Brain microvascular endothelial cell (primary cell): ENCODE data around the gene FSTL5.

ENCODE experiments used
- DNase-seq: peaks from one replicate; pipeline ENCODE4 v3.0.0-alpha.2; 2020
- H3K27ac ChIP-seq: fragments of 250-450 bp; sonication (Bioruptor Pico); 2 replicates; pipeline ENCODE4 v1.5.1; 2020; ENCODE audit warnings: mild to moderate bottlenecking, moderate library complexity
- H3K27me3 ChIP-seq: fragments of 250-450 bp; sonication (Bioruptor Pico); replicated peaks from 2 replicates; pipeline ENCODE4 v1.5.1; 2020; ENCODE audit warnings: mild to moderate bottlenecking
- H3K36me3 ChIP-seq: fragments of 250-450 bp; sonication (Bioruptor Pico); replicated peaks from 2 replicates; pipeline ENCODE4 v1.5.1; 2020; ENCODE audit warnings: mild to moderate bottlenecking
- H3K4me3 ChIP-seq: 2 replicates; pipeline ENCODE4 v1.5.1; 2011; ENCODE audit warnings: low read depth, mild to moderate bottlenecking, control low read depth, low read length, moderate library complexity
- in situ Hi-C: cut with HindIII; loops from 2 replicates; pipeline ENCODE4 v1.10.0; 2017; ENCODE audit warnings: low sequenced_read_pairs, low pct_ligation_motif_present
- TF ChIP-seq, protein P1 (sequence below): IDR thresholded peaks from 2 replicates; pipeline ENCODE4 v1.5.1; 2011; ENCODE audit warnings: low read depth, mild to moderate bottlenecking, moderate library complexity, low read length, control low read depth, inconsistent platforms; ENCODE audit errors: missing control alignments

FSTL5 gene

DNA sequence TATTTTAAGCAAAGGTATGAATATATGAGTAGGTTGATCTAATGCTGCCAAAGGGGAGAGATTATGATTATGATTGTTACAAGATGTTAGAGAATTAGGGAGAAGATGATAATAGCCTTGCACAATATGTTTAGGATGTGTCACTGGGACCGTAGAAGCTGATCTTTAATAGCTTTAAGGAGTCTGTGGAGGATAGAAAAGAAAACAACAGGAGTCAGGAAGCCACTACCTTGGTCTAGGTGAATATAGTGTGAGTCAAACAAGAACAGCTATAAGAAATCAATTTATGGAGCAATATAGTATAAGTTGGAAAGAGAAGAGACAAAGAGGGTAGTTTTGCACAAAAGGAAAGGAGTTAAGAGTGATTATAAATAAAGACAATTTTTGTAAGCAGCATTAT, 232.7 kb downstream of the FSTL5 start:
- in situ Hi-C loops: no loop called here
- TF ChIP-seq, protein P1, sequence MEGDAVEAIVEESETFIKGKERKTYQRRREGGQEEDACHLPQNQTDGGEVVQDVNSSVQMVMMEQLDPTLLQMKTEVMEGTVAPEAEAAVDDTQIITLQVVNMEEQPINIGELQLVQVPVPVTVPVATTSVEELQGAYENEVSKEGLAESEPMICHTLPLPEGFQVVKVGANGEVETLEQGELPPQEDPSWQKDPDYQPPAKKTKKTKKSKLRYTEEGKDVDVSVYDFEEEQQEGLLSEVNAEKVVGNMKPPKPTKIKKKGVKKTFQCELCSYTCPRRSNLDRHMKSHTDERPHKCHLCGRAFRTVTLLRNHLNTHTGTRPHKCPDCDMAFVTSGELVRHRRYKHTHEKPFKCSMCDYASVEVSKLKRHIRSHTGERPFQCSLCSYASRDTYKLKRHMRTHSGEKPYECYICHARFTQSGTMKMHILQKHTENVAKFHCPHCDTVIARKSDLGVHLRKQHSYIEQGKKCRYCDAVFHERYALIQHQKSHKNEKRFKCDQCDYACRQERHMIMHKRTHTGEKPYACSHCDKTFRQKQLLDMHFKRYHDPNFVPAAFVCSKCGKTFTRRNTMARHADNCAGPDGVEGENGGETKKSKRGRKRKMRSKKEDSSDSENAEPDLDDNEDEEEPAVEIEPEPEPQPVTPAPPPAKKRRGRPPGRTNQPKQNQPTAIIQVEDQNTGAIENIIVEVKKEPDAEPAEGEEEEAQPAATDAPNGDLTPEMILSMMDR: no peak
- no peaks in the 10 kb centered on the region for H3K27me3 ChIP-seq

DNA sequence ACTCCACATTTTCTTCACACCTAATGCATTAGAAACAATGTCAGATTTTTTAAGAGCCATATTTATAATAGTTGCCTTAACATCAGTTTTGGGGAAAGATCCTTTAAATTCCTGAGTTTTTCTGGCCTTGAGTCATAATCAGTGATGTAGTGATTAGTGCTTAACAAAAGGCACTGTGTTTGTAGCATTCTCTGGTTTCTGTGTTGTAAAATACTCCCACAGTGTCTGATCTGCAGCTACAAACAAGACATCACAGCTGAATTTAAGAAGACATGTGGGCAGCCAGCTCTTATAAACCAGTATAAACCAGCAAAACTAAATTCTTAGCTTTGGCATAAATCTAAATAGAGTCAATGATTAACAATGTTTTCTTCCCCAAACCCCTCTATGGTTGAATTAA, 233.8 kb downstream of the FSTL5 start:
- Histone ChIP-seq H3K36me3 (no peaks in the 10 kb centered on the region), H3K27ac (no peak overlapping the region), H3K4me3 (no peak overlapping the region), H3K27me3 (no peaks in the 10 kb centered on the region)
- DNase-seq: no peak
- TF ChIP-seq, protein P1: no peak
- in situ Hi-C loops: no loop called here

More for the DNA sequence above, 232.7 kb downstream of the FSTL5 start:
- DNase-seq: no peak
- no peak overlapping the region for H3K4me3 ChIP-seq
- H3K27ac ChIP-seq: no peak overlapping the region
- H3K36me3 ChIP-seq: no peaks in the 10 kb centered on the region

DNA sequence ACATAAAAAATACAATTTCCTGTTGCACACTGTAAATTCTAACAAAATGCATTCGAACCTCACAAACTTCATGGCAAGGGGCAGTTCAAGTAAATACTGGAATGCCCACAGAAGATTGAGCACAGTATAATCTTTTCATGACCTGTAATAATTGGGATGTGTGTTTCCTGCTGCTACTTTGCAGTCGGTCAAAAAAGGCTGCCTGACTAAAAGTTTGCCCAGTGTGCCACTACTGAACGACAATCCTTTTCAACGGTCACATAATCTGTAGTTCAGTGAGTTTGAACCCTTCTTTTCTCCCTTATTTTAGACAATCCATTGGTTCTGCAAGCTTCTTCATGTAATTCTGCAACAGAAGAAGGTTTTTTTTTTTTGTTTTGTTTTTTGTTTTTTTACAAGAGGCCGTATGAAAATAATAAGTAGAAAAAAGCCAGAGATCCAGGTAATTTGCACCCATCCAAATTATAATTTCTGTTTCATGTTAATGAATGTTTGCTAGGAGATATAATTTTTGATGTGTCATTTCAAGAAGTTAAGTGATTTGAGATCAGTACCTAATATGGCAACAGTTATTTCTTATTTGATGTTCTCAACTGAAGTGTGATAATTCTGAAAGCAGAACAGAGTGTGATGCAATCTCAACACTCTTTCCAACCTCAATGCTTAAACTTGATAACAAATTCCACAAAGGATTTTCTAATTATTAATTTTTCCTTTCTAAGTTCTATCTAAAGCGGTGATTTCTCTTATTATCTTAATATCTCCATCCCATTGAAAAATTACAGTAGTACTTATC, 237.6 kb downstream of the FSTL5 start:
- Histone ChIP-seq H3K36me3 (no peaks in the 10 kb centered on the region), H3K27me3 (no peaks in the 10 kb centered on the region), H3K4me3 (no peak overlapping the region), H3K27ac (no peak overlapping the region)
- TF ChIP-seq, protein P1: no peak
- DNase-seq: no peak
- in situ Hi-C loops: no loop called here

- no peak overlapping the region for H3K27ac ChIP-seq
- no peaks in the 10 kb centered on the region for H3K36me3 ChIP-seq
- TF ChIP-seq, protein P1: no peak
- DNase-seq: no peak
- no peak overlapping the region for H3K4me3 ChIP-seq
- no peaks in the 10 kb centered on the region for H3K27me3 ChIP-seq
- in situ Hi-C loops: no loop called here
These were observed 243.3 kb downstream of the FSTL5 start for GRCh38 chr4:161920304-161921052.

DNA sequence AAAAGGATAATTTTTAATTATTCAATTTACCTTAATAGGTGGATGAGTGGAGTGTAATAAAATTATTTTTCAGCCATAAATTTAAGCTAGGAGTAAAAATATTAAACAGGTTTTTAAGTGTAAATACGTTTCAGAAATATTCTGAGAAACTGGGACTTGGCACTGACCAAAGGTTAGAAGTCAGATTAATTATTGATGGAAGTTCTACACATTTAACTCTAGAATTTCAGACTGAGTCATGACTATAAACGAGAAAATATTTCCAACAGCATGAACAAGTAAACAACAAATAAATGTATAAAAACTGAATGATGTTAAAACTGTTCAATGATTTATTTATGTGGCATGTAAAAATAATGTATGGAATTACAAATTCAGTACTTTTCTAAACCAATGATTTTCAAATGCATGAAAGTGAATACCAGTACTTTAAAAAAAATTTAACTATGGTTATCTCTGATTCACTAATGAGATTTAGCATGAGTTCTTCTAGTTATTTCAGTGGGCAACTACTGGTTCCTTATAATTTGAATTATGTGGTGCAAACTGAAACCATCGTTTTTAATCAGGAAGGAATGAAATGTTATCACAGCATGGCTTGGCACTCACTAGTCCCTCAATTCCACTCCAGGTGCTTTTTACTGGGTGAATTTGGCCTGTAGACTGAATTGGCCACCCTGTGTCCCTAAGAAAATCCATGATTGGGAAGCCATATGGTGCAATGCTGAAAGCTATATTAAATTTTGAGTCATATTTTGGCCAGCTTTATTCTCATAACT, 244.2 kb downstream of the FSTL5 start:
- no peaks in the 10 kb centered on the region for H3K27me3 ChIP-seq
- no peak for DNase-seq
- H3K36me3 ChIP-seq: no peaks in the 10 kb centered on the region
- no peak overlapping the region for H3K4me3 ChIP-seq
- no peak overlapping the region for H3K27ac ChIP-seq
- in situ Hi-C loops: no loop called here
- TF ChIP-seq, protein P1: no peak
